HG03060 (cell line): ENCODE results near the gene KBTBD6.
"Not testable (repeated sequence)": the region's sequence is repeated elsewhere in the genome, so short reads cannot be mapped to it uniquely, and the experiment has no call there.

Source experiments
- ATAC-seq: cut with Tn5 transposase; IDR thresholded peaks from one replicate; pipeline ENCODE4 v1.9.1; 2021; ENCODE audit warnings: low read depth, moderate number of reproducible peaks; ENCODE audit not compliant: unreplicated experiment

KBTBD6 gene

DNA sequence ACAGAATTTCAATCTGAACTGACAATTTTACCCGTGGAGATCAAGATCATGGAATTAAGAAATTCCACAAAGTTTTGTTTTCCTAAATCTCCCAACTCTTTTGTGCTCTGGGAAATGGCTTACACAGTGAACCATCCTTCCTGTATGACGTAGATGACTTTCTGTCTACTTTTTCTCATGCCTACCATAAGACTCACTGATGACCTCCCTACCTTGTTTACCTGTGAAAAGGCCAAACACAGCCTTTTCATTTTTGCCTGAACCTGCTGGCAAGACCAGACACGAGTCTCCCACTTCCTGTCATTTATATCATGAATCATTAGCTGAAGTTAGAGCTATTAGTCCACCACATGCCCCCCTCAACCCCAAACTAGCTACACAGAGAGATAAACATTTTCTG is 4.6 kb upstream of the KBTBD6 start:
- ATAC-seq, result no peak

- ATAC-seq, result no peak
Measured at GRCh38 chr13:41136396-41137031, 3.9 kb upstream of the KBTBD6 start.

- no peak for ATAC-seq
Measured at GRCh38 chr13:41133951-41134350, 1.3 kb upstream of the KBTBD6 start.

GRCh38 chr13:41131660-41132511 is 716 bp downstream of the KBTBD6 start:
- ATAC-seq, result not testable (repeated sequence)

GRCh38 chr13:41131189-41131588 is 1.4 kb downstream of the KBTBD6 start:
- ATAC-seq, result not testable (repeated sequence)

DNA sequence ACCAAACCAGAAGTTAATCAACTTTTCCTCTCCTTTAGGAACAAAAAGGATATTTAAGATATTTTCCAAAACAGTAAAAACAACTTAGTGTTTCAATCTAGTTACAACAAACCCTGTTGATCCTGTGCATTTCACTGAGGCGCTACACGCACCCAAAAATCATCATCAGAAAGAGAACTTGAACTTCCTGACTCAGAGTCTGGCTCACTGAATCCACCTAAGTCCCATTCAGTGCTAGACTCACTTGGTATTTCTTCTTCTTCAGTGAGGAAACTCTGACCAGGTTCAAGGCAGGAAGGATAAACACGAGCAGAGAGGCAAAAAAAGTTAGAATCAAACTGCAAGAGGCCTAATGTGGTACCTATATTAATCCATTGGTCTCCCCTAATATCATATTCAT is 2.2 kb downstream of the KBTBD6 start:
- no peak for ATAC-seq

- ATAC-seq, result no peak
Measured at GRCh38 chr13:41127701-41128100, 4.9 kb downstream of the KBTBD6 start.

GRCh38 chr13:41122838-41123237 is 9.8 kb downstream of the KBTBD6 start:
- ATAC-seq, result no peak

DNA sequence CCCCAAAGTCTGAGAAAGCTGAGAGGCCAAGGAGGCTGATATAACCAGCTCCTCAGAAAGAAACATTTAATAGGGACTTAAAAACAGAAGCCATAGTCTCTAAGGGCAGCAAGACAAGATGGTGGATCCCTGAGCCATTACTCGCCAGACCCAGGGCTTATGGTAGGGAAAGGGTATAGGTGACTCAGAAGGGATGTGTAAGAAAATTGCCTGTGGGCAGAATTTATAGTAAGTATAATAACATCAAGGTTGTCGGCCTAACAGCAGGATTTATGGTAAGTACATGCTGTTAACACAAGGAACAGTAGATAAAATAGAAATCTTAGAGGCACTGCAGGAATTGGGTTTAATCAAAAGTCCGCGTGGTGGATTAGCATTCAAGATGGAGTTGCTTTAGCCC is 14.7 kb downstream of the KBTBD6 start:
- ATAC-seq, result no peak

GRCh38 chr13:41111454-41111853 is 21.1 kb downstream of the KBTBD6 start:
- no peak for ATAC-seq

DNA sequence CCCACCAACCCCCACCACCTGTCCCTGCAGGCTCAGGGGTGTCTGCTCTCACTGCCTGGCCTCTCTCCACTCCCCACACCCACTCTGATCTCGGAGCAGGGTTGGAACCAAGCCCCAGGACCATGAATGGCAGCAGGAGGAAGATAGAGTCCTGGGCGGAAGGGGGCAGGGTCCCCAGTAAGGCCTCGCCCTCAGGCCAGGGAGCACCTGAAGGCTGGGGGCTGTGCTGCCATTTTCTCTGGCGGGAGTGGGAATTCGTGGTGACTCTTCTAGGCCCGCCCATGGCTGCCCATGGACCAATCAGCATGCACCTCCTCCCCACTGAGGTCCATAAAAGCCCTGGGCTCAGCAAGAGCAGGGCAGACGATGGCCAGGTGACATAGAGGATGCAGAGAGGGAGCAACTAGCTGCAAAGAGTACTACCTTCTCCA is 25.0 kb downstream of the KBTBD6 start:
- ATAC-seq, result no peak

DNA sequence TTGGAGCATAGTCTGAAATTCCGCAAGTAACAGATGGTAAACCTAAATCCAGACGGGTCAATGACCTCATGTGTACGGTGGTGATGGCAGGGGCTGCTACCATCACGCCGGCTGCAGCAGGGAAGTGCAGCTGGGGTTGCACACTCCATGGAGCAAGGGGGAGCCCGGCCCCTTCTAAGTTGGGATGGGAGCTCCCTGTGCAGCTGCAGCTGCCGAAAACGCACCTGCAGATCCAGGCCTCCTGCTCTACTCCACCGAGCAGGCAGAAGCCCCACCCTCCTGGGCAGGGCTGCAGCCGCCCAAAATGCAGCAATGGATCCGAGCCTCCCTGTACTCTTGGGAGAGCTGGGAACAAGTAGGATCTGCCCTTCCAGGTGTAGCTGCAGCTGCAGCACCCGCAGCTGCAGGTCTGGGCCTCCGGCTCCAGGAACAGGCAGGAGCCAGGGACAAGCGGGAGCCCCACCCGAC is 25.5 kb downstream of the KBTBD6 start:
- ATAC-seq, result no peak

DNA sequence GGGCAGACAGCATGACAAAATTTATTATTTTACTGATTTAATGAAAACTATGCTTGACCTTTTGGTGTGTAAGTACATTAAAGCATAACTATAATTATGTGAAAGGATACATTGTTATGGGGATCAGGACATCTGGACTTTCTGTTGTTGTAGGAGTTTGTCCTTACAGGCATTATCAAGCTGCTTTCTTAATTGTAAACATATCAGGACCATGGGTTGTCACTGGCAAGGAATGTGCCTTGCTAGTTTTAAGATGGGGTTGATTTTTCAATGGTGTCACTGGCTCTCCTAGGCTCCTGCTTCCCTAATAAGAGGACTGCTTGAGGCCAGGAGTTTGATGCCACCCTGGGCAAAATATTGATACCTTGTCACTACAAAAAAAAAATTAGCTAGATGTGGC is 32.6 kb downstream of the KBTBD6 start:
- ATAC-seq, result no peak

- no peak for ATAC-seq
Measured at GRCh38 chr13:41098761-41099160, 33.8 kb downstream of the KBTBD6 start.

DNA sequence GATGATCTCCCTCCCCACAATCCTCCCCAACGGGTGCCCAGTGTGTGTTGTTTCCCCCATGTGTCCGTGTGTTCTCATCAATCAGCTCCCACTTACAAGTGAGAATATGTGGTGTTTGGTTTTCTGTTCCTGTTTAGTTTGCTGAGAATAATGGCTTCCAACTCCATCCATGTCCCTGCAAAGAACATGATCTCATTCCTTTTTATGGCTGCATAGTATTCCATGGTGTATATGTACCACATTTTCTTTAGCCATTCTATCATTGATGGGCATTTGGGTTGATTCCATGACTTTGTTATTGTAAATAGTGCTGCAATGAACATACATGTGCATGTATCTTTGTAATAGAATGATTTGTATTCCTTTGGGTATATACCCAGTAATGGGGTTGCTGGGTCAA is 36.9 kb downstream of the KBTBD6 start:
- ATAC-seq, result not testable (repeated sequence)

- ATAC-seq, result no peak
Measured at GRCh38 chr13:41085961-41086585, 46.5 kb downstream of the KBTBD6 start.

DNA sequence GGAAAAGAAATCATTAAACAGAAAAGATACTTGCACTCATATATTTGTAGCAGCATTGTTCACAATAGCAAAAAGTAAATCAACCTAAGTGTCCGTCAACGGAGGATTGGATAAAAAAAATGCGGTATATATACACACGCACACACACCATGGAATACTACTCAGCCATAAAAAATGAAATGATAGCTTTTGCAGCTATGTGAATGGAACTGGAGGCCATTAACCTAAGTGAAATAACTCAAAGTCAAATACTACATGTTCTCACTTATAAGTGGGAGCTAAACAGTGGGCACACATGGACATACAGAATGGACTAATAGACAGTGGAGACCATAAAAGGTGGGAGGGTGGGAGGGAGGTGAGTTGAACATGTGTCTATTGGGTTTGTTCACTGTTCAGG is 52.9 kb downstream of the KBTBD6 start:
- ATAC-seq, result no peak
